Neural crest cell (in vitro differentiated cells): Measurements from ENCODE around the gene CDKAL1. TPM values are rescaled to one million over a fixed set of nuclear protein-coding genes. Genes with fewer than 3 reads are reported as not detected.

ENCODE experiments used
- DNase-seq: peaks from one replicate; pipeline ENCODE4 v3.0.0; 2021; ENCODE audit warnings: low read depth, mixed read lengths, low spot score
- H3K27ac Mint-ChIP-seq: one replicate; pipeline ENCODE4 v1.8.0; 2021; ENCODE audit warnings: mild to moderate bottlenecking, mixed read lengths; ENCODE audit not compliant: unreplicated experiment
- H3K27me3 Mint-ChIP-seq: 2 replicates; pipeline ENCODE4 v1.8.0; 2021; ENCODE audit warnings: low read depth, mild to moderate bottlenecking, mixed read lengths
- H3K36me3 Mint-ChIP-seq: 2 replicates; pipeline ENCODE4 v1.8.0; 2021; ENCODE audit warnings: low read depth, mild to moderate bottlenecking, mixed read lengths
- H3K4me1 Mint-ChIP-seq: 2 replicates; pipeline ENCODE4 v1.8.0; 2021; ENCODE audit warnings: mixed read lengths
- H3K4me3 Mint-ChIP-seq: one replicate; pipeline ENCODE4 v1.8.0; 2021; ENCODE audit warnings: mild to moderate bottlenecking, mixed read lengths
- H3K9me3 Mint-ChIP-seq: 2 replicates; pipeline ENCODE4 v1.8.0; 2021; ENCODE audit warnings: mixed read lengths
- total RNA-seq: library from RNA; stranded (reverse); gene quantifications from 2 replicates; pipeline ENCODE4 v1.2.1, GENCODE V29; 2021
- TF ChIP-seq, protein P1 (sequence below): fragments of 200-600 bp; sonication (generic); conservative IDR thresholded peaks from 2 replicates; pipeline ENCODE4 v1.5.0; 2021; ENCODE audit warnings: antibody characterized with exemption, mild to moderate bottlenecking

Gene CDKAL1
- total RNA-seq, 1 donor from 2014 or later = 25.4 TPM

DNA sequence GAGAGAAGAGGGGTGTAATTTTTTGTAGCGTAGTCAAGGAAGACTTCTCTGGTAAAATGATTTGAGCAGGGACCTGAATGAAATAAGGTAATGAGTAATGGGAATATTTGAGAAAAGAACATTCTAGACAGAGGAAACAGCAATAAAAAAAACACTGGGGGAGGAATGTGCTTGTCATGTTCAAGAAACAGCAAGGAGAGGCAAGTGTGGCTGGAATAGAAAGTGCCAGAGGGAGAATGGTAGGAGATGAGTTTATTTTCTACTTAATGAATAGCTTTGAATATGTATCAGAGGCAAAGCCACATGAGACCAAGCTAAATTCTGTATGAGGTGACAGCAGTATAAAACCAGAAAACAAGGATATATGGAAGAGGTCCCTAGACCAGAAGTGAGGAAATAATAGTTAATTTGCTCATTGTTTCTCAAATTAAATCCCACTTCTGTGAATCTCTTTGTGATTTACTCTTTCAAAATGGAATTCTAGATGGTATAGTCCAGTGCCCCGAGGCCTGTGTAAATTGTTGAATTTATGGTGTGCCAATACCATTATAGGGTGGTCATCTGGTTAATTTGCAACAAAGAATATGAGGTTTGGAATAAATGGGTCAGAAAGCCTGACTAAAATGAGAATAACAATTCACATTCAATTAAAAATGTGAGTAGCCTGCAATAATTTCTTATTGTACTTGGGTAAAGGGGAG, 170.2 kb downstream of the CDKAL1 start:
- Mint-ChIP-seq H3K27ac (no peak overlapping the region), H3K9me3 (no peaks in the 10 kb centered on the region), H3K4me3 (no peak overlapping the region), H3K36me3 (no peaks in the 10 kb centered on the region), H3K27me3 (no peaks in the 10 kb centered on the region), H3K4me1 (peaks cover 6% of the 10 kb centered on the region)
- TF ChIP-seq, protein P1, sequence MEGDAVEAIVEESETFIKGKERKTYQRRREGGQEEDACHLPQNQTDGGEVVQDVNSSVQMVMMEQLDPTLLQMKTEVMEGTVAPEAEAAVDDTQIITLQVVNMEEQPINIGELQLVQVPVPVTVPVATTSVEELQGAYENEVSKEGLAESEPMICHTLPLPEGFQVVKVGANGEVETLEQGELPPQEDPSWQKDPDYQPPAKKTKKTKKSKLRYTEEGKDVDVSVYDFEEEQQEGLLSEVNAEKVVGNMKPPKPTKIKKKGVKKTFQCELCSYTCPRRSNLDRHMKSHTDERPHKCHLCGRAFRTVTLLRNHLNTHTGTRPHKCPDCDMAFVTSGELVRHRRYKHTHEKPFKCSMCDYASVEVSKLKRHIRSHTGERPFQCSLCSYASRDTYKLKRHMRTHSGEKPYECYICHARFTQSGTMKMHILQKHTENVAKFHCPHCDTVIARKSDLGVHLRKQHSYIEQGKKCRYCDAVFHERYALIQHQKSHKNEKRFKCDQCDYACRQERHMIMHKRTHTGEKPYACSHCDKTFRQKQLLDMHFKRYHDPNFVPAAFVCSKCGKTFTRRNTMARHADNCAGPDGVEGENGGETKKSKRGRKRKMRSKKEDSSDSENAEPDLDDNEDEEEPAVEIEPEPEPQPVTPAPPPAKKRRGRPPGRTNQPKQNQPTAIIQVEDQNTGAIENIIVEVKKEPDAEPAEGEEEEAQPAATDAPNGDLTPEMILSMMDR = no peak
- DNase-seq = no peak

DNA sequence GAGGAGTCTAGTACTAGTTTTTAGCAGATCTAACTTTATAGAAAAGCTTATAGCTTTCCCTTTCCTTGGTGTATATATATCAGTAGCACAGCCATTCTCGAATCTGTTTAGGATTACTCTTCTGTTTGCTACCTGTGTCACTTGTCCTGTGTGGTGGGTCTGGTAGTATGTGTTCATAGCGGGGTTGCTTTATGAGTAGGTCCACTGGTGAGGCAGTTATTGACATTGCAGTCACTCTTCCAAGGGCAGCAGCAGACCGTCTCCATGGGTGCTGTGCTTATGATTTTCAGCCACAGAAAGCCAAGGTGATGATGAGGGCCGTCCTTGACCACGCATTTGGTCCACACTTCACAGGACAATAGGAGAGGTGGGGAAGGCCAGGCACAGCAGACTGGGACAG, 171.5 kb downstream of the CDKAL1 start:
- TF ChIP-seq, protein P1 = no peak
- Mint-ChIP-seq H3K9me3 (no peaks in the 10 kb centered on the region), H3K4me3 (no peak overlapping the region), H3K36me3 (no peaks in the 10 kb centered on the region), H3K27ac (no peak overlapping the region), H3K4me1 (peaks cover 6% of the 10 kb centered on the region), H3K27me3 (no peaks in the 10 kb centered on the region)
- no peak for DNase-seq

DNA sequence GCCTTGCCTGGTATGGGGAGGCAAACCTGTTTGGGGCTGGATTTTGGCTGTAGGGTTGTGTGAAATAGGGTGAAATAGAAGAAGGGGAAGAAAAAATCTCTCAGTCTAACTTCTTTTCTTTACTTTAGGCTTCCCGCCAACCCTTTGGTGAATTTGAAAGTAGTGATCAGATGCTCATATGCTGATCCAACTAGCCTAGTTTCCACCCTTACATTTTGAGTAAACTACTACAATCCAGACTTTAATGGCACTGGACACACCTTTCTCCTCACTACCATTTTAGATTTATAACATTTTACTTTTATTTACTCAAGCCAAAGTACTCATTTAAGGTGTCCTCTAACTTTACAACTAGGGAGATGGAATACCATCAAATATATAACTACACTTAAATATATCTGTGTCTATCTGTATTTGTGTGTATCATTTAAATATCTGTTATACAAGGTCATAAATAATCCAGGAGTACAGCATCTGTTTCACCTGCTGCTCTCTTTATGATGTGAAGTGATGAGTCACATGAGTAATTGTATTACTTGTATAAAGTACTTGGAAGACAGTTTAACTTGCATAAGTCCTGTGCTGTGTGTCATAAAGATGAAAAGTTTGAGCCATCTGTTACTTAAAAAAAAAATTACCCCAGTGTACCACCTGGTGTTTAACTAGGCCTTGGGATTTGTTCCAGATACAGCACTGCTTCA, 172.1 kb downstream of the CDKAL1 start:
- Mint-ChIP-seq H3K4me3 (no peak overlapping the region), H3K27ac (no peak overlapping the region), H3K27me3 (no peaks in the 10 kb centered on the region), H3K36me3 (no peaks in the 10 kb centered on the region), H3K4me1 (peaks cover 6% of the 10 kb centered on the region), H3K9me3 (no peaks in the 10 kb centered on the region)
- DNase-seq = no peak
- TF ChIP-seq, protein P1 = no peak

DNA sequence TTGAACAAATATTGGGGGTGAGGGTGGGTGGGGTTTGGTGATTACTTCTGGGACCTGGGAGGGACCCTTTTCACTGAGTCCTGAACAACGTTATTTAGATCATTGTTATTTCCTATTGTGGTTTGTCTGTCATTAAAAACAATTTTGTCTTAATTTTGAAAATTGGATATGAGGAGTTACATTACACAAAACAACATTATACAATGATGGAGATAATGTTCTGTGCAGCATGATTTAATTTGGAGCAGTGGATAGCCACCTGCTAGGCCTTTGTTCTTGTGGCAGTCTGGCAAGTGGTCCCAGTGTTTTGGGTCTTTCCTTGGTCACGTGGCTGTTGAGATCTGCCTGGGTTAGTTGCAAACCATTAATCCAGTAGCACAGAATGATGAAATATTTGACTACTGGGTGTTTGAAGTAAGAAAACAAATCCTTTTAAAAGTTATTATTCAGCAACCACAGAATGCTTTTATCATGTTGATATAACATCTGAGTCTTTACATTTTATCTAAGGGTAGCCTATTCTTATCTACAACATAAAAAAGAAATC, 172.8 kb downstream of the CDKAL1 start:
- DNase-seq = no peak
- Mint-ChIP-seq H3K4me3 (no peak overlapping the region), H3K36me3 (no peaks in the 10 kb centered on the region), H3K27me3 (no peaks in the 10 kb centered on the region), H3K4me1 (peaks cover 6% of the 10 kb centered on the region), H3K9me3 (no peaks in the 10 kb centered on the region), H3K27ac (no peak overlapping the region)
- TF ChIP-seq, protein P1 = no peak

DNA sequence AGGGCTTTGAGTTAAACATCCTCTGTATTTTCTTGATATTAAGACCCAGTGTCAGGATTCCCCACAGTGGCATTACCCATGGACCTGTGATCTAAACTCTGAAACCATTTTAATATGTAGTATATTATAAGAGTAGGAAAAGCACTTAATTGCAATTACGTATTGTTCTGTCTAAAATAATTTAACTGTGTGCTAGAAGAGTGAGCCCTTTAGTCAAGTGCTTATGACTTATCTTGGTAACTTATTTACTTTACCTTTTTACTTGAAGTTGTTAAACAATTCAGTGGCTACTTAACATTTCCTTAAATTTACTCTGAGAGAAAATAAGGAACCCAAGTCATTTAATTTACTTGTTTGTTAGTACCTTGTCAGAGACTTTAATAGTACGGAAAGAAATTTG, 173.6 kb downstream of the CDKAL1 start:
- no peak for DNase-seq
- Mint-ChIP-seq H3K27me3 (no peaks in the 10 kb centered on the region), H3K4me3 (no peak overlapping the region), H3K27ac (no peak overlapping the region), H3K9me3 (no peaks in the 10 kb centered on the region), H3K4me1 (peaks cover 6% of the 10 kb centered on the region), H3K36me3 (no peaks in the 10 kb centered on the region)
- TF ChIP-seq, protein P1 = no peak
